Stimulated activated CD4-positive, alpha-beta T cell treated with anti-CD3 and anti-CD28 coated beads, Interleukin-4, amount 100 ng/mL, for 24 hours (primary cell): ENCODE results near the gene KRT33A.
"Not testable (repeated sequence)": the region's sequence is repeated elsewhere in the genome, so short reads cannot be mapped to it uniquely, and the experiment has no call there.

ENCODE experiments used
- DNase-seq: peaks from one replicate; pipeline ENCODE4 v3.0.0-alpha.2; 2020

The KRT33A gene

GRCh38 chr17:41350381-41350878, at the start of gene KRT33A:
TSS of gene KRT33A (minus strand) at chr17:41350828. CDS start at chr17:41350767, 61 bp downstream.
- not testable (repeated sequence) for DNase-seq

- no peak for DNase-seq
Observed at GRCh38 chr17:41396996-41397660, 46.5 kb upstream of the KRT33A start, which contains the start of gene KRT31. TSS of gene KRT31 (minus strand) at chr17:41397608. CDS start at chr17:41397539, 69 bp downstream.

DNA sequence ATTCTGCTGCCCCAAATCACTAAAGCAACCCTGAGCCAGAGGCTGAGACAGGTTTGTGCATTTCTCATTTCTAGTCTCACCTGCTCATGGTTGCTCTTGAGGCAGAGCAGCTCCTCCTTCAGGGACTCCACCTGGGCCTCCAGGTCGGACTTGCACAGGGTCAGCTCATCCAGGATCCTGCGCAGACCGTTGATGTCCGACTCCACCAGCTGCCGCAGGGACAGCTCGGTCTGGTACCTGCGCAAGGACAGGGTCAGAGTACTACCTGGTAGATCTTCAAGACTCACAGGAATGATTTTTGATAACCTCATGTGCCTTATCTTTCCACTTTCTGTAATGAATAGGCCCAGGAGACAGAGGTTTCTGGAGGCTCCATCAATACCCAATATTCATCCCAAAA, 45.7 kb upstream of the KRT33A start:
- DNase-seq: no peak

DNA sequence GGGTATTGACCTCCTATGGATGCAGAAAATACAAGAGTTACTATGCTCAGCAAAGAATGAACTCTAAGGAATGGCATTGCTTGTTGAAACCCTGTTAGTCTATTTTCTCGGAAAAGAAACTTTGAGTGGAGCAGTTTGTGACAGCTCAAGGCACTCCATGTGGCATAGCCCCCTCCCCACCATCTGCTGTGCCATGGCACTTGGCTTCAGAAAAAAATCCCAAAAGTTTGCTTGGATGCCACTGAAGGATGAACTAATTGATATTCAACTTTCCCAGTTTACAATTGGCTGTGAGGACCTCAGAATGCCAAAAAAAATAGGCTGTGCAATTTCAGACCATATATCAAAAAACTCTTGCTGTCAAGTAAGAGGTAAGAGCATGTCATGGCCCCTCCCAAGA, 45.0 kb upstream of the KRT33A start:
- no peak for DNase-seq

DNA sequence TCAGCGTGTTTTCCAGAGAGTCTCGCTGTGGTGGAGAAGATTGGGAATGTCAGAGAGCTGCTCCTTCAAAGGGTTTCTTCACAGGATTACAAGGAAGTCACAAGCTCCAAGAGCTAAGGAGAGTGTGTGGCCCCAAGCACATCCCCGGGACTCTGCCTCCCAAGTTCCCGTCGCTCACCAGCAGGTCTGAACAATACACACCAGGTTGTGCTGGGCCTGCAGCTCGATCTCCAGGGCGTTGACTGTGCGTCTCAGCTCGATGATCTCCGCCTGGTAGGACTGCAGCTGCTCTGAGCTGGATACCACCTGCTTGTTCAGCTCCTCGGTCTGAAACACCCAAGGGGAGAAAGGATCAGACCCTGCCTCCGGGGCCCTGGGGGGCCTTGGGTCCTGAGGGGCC, 44.4 kb upstream of the KRT33A start:
- not testable (repeated sequence) for DNase-seq

- DNase-seq: no peak
Observed at GRCh38 chr17:41394254-41394996, 43.8 kb upstream of the KRT33A start.

GRCh38 chr17:41393826-41394225, 43.2 kb upstream of the KRT33A start:
- no peak for DNase-seq

- DNase-seq: no peak
Observed at GRCh38 chr17:41393294-41393693, 42.7 kb upstream of the KRT33A start.

DNA sequence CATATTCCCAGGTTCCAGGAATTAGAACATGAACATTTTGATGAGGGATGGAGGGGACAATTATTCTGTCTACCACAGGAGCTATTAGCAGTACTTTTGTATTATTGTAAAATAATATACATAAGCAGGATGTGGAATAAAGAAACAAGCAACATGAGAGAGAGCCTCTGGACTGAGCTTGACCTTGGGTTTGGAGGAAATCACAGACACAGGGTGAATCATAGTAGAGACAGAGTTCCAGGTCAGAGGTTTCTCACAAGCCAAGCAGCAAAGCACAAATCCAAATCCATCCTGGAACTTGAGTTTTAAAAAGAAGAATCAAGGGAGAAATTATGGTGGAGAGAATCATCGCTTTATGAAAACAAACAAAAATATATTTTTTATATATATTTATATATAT, 41.6 kb upstream of the KRT33A start:
- no peak for DNase-seq

- no peak for DNase-seq
Observed at GRCh38 chr17:41391535-41391934, 40.9 kb upstream of the KRT33A start.

DNA sequence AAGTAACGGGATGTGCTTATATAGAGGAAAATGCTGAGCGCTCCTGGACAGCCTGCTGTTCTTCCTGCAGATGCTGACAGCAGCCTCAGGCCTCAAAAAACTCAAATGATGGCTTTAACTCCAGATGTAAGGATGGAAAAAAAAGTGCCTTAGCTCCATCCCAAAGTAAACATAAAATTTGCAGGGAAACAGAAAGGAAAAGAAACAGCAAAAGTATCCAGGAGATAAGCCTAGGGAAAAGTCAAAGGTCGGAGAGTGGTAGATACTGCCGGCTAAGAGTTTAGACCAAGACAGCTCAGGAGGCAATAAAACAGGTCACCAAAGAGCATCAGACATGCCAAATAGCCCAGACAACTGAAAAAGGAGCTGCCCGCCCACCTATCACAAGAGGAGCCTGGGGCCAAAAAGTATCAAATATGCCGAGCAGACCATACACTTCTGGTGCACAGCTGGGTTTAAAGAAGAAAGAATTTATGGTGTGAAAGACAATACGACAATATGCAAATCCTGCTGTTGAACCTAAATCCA, 39.8 kb upstream of the KRT33A start:
- DNase-seq: no peak

DNA sequence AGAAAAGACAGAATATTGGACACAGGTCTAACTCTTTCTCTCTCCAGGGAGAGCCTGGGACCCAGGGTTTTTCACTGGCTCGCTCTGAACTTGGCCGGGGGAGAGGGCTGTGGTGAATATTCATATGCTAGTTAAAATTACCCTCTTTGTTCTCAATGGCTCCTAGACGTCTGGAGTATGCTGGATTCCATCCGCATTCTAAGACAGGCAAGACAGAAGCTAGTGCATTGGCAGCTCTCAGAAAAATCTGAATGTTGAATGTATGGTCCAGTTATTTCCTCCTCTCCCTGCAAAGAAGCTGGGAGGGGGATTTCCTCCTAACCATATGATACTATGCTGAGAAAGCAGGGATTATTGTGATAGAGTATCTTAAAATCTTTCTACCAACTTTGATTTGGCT, 37.0 kb upstream of the KRT33A start:
- no peak for DNase-seq

GRCh38 chr17:41386227-41386626, 35.6 kb upstream of the KRT33A start:
- DNase-seq: no peak

DNA sequence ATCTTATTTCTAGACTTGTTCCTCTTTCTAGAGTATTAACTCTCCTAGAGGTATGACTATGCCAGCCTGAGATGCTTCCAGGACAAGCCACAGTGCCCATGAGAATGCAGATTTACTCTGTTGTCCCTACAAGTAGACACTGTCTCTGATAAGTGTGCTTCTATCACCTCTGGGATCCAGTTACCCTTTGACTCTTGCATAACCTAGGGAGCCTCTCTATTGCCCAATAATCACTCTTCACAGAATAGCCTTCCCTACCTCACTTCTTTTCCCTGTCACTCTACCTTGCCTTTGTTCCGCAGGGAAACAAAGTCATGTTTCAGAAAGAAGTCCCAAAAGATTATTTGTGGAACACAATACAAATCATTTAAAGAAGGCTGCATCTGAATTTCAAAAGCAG, 33.1 kb upstream of the KRT33A start:
- DNase-seq: no peak

DNA sequence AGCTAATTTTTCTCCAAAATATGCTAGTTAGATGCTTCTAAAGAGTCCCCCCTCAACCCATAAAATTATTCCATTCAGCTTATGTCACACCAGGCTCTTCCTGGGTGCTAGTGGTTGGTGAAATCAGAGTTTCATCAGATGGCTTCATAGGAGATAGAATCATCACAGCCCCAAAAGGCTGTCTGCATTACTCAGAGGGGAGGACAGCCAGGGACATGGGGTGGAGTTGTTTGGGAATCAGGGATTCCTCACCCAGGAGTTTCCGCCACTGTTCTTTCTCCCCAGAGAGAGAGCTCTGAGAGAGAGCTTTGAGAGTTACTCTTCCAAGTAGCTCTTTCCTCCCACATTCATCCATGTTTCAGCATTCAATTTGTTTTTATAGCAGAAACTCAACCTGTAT, 31.8 kb upstream of the KRT33A start:
- no peak for DNase-seq

GRCh38 chr17:41381943-41382342, 31.3 kb upstream of the KRT33A start, which contains the start of gene KRT34:
TSS of gene KRT34 (minus strand) at chr17:41382306. CDS start at chr17:41382246, 60 bp downstream.
- not testable (repeated sequence) for DNase-seq

- not testable (repeated sequence) for DNase-seq
Observed at GRCh38 chr17:41380091-41380490, 29.5 kb upstream of the KRT33A start.

- no peak for DNase-seq
Observed at GRCh38 chr17:41377546-41377945, 26.9 kb upstream of the KRT33A start.

GRCh38 chr17:41369713-41370112, 19.1 kb upstream of the KRT33A start, which contains the start of gene KRT33B:
TSS of gene KRT33B (minus strand) at chr17:41369813. CDS start at chr17:41369750, 63 bp downstream.
- DNase-seq: no peak

DNA sequence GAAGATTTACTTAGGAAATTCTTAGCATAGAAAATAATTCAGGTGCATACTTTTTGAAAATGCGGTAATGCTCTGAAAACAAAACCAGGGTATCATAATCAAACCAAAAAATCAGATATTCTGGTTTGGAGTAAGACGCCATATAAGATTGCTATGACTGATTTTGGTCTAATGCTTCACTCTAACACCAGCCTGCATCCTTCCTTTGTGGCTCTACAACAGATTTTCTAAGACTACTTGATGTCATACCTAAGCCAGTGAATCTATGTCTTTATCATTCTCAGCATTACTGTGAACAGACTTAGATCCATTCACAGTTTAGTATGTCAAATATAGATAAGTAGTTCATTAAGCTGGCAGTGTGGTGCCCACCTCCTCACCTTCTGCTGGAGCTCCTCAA, 18.4 kb upstream of the KRT33A start:
- DNase-seq: no peak

DNA sequence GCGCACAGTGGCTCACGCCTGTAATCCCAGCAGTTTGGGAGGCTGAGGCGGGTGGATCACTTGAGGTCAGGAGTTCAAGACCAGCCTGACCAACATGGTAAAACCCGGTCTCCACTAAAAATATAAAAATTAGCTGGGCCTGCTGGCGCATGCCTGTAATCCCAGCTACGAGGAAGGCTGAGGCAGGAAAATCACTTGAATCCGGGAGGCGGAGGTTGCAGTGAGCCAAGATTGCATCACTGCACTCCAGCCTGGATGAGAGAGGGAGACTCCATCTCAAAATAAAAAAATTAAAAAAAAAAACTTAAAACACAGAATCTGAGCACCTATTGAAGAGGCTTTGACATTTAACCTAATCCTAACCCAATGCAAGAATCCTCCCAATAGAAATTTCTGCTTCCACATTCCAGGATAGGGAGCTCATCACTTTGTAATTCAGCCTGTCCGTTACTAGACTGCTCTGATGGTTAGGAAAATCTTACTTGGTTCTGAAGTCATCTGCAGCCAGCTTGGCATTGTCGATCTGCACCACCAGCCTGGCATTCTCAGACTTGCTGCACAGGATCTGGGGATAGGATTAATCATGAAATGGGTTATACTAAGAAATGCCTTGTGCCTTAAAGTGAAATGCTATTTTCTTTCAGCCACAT, 16.9 kb upstream of the KRT33A start:
- no peak for DNase-seq

GRCh38 chr17:41366070-41366469, 15.4 kb upstream of the KRT33A start:
- DNase-seq: no peak

DNA sequence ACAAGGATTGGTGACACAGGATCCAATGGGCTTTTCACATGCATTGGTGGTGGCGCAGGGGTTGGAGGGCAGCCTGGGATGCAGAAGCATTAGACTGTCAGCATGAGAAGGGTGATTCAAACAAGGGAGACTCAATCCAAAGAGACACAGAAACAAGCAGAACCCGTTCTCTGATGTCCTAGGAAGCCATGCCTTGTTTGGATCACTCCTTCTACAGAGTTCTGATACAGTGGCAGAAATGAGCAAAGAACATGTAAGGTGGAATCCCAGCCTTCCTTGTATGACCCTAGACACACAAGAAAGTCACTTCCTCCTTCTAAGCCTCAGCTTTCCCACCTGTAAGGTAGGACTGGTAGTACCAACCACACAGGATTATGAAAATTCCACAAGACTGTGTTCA, 13.3 kb upstream of the KRT33A start:
- DNase-seq: no peak
